Measurements from ENCODE around the gene NCOA1.

NCOA1 gene

DNA sequence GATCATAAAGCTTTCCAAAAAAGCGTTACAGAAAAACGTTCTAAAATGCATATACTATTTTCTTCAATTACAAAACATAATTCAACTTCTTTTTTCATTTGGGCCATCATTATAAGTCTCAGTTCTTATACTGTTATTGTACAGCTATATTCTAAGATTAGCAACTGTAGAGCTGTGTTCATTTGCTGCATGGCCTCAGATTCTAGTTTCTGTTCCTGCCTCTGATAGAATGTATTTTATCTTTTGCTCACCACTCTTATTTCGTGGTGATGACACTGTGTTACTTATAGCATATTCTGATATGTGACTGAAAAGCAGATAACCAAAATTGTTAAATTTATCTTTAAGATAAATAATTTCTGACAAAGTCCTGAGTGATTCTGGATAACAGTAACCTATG lies 234.9 kb downstream of the NCOA1 start:
- no peak for DNase-seq (ENCODE audit: extremely low read depth in 1 of 2, low read depth in 1 of 2)

DNA sequence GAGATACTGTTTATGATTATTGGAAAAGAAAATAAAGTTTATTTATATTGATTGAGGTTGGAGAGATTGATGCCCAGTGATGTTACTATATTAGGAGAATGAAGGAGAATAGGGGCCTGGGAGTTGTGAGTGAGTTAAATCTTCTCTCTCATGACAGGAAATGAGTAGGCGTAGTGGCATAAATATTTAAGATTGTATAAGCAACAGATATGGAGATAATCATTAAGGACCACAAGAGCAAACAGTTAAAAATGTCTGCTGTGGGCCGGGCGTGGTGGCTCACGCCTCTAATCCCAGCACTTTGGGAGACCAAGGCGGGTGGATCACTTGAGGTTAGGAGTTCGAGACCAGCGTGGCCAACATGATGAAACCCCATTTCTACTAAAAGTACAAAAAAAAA lies 239.4 kb downstream of the NCOA1 start:
- no peak for DNase-seq (ENCODE audit: extremely low read depth in 1 of 2, low read depth in 1 of 2)

DNA sequence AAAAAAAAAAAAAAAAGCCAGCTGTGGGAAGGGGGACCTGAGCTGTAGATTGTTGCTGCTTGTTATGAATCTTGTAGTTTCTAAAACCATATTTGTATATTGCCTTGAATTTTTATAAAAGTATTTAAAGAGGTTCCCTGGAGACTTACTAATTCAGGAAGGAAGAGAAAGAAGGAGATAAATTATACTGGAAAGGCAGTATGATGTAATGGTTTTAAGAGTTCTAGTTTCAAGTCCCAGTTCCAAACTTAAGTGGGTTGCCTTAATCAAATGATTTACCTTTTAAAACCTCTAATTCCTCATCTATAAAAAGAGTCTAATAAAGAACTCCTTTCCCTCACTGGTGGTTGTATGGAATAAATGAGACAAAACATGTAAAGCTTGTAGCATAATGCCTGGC lies 240.0 kb downstream of the NCOA1 start:
- DNase-seq (ENCODE audit: extremely low read depth in 1 of 2, low read depth in 1 of 2) = no peak

DNA sequence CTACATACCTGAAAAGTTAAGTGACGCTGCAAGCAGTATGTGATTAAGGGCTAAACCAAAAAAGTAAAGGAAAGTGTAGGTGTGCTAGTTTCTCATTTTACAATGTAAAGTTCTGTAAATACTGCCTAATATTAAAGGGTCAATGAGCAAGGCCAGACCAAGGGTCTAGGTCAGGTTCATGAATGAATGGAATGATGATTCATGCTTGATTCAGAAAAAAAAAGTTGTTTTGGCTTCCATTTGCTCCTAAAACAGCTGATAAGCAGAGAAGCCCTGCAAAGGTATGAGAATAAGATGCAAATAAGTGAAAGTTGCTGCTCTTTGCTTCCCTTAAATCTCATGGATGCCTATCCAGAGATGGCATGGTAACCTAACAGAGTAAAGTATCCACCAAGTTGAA lies 240.9 kb downstream of the NCOA1 start:
- DNase-seq (ENCODE audit: extremely low read depth in 1 of 2, low read depth in 1 of 2) = no peak

DNA sequence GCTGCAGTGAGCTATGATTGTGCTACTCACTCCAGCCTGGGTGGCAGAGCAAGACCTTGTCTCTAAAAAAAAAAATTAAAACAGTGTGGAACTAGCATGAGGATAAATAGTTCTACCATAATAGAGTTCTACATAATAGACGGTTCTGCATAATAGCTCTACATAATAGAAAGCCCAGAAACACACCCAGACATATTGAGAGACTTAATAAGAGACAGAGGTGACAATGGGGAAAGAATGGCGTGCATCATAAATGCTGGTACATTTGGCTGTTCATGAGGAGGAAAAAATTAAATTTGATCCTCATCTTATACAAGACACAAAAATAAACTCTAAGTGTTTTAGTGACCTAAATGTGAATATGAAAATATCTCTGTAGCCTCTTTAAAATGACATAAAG lies 243.7 kb downstream of the NCOA1 start:
- no peak for DNase-seq (ENCODE audit: extremely low read depth in 1 of 2, low read depth in 1 of 2)

DNA sequence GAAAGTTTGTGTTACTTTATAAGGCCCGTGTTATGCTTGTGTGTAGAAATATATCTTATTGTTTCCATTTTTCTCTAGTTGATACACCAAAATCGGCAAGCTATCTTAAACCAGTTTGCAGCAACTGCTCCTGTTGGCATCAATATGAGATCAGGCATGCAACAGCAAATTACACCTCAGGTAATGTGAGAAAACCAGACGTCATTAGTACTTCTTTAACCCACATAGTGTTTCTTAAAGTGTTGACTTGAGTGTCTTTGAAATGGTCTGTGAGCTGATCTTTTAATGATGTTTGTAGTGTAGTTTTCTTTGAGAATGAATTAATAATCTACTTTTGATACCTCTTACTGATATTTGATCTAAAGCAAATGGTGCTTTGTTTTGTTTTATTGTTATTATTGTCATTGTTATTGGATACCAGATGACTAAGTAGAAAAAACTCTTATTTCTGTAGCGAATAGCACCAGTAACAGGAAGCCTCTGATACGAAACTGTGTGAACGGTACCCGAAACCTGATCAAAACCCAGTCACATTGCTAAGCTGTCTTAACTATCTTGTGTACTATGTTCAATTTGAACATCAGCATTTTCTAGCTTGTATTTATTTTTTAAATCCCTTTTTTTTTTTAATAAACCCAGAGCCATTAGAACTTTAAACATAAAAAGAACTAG lies 248.4 kb downstream of the NCOA1 start:
- DNase-seq (ENCODE audit: extremely low read depth in 1 of 2, low read depth in 1 of 2) = no peak

DNA sequence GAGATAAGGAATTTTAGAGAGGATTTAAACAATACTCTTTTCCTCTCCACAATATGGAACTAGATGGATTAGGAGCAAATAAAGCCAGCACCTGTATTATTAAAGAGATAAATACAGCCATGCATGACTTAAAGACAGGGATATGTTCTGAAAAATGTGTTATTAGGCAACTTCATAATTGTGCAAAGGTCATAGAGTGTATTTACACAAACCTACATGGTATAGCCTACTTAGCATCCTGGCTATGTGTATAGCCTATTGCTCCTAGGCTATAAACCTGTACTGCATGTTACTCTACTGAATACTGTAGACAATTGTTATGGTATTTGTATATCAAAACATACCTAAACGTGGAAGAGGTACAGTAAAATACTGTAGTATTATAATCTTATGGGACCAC lies 249.1 kb downstream of the NCOA1 start:
- DNase-seq (ENCODE audit: extremely low read depth in 1 of 2, low read depth in 1 of 2) = no peak

DNA sequence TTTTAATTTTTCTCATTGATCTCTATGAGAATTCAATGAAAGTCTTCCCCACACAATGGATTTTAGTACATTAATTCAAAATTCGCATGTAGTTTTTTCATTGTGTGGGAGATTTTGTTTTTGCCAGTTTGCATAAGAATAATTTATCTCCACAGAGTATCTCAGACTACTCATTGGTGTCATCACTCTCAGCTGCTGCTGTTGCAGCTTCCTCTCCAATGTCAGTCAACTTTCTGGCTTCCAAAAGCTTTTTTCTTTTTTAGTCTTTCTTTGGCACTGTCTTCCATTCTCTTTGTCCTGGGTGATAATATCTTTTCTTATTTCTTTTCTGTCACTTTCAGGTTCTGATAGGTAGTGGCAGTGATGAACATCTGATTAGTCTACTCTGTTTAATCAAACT lies 251.7 kb downstream of the NCOA1 start:
- DNase-seq (ENCODE audit: extremely low read depth in 1 of 2, low read depth in 1 of 2) = no peak

DNA sequence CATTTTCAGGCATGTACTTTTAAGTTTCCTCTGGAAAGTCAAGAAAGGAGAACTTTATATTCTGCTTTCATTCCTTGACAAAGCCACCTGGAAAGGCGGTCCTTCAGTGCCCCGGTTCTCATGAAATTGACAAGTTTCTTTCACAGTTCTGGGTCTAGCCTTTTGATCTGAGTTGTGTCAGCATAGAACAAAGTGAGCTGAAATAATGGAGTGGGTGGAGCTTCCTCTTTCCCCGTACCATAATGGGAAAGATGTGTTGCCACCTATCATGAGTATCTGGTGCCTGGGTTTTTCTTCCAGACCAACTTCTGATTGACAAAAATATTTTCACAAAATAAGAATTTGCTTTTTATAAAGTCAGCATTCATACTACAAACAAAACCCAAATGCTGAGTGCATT lies 252.9 kb downstream of the NCOA1 start:
- no peak for DNase-seq (ENCODE audit: extremely low read depth in 1 of 2, low read depth in 1 of 2)

DNA sequence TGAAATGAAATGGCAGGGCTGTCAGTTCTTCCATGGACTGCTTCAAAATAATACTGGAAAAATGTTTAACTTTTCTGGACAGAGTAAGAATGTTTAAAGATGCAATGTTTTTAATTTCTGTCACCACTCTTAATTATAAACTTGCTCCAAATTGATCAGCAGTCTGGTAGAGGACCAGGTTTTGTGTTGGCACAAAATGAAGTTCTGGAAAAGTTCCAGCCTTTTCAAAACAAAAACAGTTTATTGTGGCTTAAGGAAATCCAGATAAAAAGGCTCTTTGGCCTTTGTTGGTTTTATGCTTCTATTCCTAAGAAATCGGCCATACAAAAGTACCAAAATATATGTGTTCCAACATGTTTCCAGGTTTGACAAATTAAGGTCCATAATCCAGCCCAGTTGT lies 253.3 kb downstream of the NCOA1 start:
- no peak for DNase-seq (ENCODE audit: extremely low read depth in 1 of 2, low read depth in 1 of 2)

DNA sequence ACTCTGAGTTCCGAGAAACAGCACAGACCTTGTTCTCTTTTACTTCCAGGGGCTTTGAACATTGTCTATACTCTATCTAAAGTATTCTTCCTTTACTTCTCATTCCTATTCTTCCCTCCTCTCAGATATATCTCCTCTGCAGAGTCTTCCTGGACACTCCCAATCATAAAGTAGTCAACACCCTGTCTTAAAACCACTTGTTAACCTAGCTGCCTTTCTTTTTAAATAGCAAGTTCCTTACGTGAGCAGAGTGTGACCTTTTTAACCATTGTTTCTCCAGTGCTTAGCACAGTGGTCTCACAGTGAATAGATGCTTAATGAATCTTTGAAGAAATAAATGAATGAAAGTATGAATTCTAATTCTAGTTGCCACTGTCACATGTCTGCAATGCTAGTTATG lies 254.8 kb downstream of the NCOA1 start:
- no peak for DNase-seq (ENCODE audit: extremely low read depth in 1 of 2, low read depth in 1 of 2)

DNA sequence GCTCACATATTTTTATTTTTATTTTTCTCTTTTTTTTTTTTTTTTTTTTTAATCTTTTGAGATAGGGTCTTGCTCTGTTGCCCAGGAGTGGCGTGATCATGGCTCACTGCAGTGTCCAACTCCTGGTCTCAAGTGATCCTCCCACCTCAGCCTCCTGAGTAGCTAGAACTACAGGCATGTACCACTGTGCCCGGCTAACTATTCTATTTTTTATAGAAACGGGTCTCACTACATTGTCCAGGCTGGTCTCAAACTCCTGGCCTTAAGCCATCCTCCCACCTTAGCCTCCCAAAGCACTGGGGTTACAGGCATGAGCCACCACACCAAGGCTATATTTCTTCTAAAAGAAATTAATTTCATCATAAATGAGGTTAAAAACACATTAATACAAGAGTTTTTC lies 256.2 kb downstream of the NCOA1 start:
- DNase-seq (ENCODE audit: extremely low read depth in 1 of 2, low read depth in 1 of 2) = no peak

DNA sequence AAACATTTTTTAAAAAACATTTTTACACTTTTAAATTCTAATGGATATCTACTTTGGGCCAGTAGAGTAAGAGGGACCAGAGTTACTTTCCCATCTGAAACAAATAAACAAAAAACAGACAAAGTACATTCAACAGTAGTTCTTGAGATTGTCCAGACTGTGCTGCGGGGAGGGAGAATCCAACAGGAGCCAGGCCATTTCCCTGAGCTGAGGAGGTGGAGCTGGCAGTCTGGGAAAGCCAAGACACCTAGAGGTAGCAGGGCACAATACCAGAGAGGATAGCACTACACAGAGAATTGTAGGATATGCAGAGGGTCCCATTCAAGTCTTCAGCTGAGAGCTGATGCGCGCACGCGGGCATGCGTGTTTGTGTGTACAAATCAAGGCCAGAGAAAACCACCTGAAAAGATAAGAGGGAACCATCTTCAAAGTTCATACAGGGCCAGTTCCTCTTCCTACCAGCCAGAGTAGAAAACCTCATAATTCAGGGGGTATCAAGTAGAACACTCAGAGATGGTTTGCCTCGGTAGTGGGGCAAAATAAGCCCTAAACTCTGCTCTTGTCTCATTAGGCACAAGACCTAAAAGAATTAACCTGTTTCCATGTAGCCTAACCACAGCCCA lies 258.1 kb downstream of the NCOA1 start:
- DNase-seq (ENCODE audit: extremely low read depth in 1 of 2, low read depth in 1 of 2) = no peak

DNA sequence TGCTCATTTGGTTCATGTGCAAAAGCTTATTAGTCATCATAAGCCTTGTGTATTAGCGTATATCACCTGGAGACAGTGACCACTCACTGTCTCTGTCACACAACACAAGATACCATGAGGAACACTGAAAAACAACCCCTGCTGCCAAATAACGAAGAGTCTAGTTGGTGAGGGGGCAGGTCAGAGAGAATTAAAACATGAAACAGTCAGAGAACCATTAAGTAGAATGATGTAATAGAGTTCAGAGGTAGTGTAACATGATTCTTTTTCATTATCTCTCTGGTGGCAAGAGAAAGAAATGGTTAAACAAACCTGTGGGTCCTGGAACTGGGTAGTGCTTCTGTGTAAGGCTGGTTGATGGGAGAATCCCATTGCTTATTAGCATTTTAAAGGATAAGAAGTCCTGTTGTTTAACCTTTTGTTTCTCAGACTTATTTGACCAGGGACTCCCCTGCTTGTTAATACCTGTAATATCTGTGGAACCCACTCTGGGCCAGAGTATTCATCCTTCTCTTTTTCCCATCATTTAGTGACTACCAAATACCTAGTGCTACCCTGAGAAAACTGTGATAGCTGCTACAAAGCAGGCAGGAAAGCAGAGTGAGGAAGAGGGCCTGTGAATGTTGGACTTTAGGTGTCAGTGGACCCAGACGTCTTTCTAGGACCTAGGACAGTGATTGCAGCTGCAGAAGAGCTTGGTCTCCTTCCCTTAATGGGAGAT lies 264.1 kb downstream of the NCOA1 start:
- no peak for DNase-seq (ENCODE audit: extremely low read depth in 1 of 2, low read depth in 1 of 2)

DNA sequence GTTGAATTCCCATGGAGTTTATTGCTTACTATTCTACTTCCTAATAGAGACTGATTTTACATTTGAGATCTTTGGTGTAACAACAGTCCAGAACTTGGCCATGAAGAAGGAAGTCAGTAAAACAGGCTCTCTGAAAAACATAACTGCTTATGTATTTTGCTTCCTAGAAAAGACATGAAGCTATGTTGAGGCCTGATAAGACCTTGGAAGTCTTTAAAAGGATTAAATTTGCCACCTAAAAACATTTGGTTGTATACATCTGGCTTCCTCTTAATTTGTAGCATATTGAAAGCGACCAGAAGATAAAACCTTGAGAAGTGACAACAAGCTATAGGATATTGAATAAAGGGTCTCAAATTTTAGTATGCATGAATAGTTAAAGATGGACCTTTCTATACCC lies 265.7 kb downstream of the NCOA1 start:
- DNase-seq (ENCODE audit: extremely low read depth in 1 of 2, low read depth in 1 of 2) = no peak

DNA sequence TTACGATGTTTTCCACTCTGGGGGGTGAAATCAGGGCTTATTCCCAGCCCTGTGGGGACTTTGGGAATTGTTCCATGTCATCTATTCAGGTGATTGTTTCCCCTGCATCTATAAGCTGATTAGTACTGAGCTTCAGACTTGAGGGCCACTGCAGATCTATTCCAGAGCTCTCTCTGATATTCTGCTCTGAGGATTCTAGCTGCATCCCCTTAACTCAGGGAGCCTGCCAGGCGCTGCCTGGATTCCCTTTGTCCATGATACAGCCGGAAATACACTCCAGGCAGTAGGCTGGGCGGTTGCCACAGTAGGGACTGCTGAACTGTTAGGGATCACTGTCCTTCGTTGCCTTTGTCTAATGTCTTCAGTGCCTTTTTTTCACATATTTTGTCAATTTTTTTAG lies 270.8 kb downstream of the NCOA1 start:
- no peak for DNase-seq (ENCODE audit: extremely low read depth in 1 of 2, low read depth in 1 of 2)

DNA sequence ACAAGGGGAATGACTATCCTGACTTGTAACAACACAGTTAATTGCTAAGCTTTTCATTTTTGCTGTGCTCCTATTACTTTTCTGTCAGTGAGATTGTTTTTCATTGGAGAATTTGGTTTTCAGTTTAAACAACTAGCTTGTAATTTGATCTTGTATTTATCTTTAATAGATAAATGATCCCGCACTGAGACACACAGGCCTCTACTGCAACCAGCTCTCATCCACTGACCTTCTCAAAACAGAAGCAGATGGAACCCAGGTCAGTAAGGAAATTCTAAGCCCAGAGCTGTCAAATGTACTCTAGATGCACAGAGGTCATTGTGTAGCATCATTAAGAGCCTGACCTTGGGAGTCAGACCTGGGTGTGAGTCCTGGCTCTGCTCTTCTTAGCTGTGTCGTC lies 271.5 kb downstream of the NCOA1 start:
- DNase-seq (ENCODE audit: extremely low read depth in 1 of 2, low read depth in 1 of 2) = no peak

DNA sequence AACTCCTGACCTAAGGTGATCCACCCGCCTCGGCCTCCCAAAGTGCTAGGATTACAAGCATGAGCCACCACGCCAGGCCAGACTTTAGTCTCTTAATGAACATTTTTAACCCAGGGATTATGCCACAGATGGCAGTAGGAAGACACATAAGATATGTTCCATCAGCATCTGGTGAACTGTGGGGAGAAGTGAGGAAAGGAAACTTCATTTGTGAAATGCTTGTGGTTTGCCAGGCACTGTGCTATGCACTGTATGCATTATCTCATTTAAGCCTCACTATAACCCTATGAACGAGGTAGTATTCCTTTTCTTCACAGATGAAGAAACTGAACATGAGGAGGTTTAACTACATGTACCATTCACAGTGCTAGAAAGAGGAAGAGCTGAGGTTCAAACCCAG lies 272.8 kb downstream of the NCOA1 start:
- DNase-seq (ENCODE audit: extremely low read depth in 1 of 2, low read depth in 1 of 2) = no peak

DNA sequence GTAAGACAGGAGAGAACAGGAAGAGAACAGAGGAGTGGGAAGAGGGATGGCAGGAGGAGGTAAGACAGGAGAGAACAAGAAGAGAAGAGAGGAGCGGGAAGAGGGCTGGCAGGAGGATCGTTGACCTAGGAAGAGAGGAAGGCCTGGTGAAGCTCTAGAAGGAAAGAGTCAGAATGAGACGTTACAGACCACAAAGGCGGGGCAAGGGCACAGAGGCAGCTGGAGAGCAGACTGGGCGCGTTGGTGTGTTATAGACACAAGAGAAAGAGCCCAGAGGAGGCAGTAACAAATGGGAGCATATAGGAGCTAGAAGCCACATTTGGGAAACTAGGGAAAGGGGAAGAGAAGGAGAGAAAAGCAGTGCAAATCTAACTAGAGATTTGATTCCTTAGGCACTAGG lies 275.6 kb downstream of the NCOA1 start:
- peak in 1 of 2 donors; percentile 9 for DNase-seq (ENCODE audit: extremely low read depth in 1 of 2, low read depth in 1 of 2)

DNA sequence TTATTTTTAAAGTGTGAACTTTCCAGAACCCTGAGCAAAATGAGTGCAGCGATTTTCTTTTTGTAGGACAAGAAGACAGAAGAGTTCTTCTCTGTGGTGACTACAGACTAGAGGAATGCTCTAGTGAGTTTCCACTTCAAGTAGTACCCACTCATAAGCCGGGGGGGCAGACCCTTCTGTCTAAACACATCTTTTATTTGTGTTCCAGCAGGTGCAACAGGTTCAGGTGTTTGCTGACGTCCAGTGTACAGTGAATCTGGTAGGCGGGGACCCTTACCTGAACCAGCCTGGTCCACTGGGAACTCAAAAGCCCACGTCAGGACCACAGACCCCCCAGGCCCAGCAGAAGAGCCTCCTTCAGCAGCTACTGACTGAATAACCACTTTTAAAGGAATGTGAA lies 277.0 kb downstream of the NCOA1 start:
- DNase-seq (ENCODE audit: extremely low read depth in 1 of 2, low read depth in 1 of 2) = no peak

DNA sequence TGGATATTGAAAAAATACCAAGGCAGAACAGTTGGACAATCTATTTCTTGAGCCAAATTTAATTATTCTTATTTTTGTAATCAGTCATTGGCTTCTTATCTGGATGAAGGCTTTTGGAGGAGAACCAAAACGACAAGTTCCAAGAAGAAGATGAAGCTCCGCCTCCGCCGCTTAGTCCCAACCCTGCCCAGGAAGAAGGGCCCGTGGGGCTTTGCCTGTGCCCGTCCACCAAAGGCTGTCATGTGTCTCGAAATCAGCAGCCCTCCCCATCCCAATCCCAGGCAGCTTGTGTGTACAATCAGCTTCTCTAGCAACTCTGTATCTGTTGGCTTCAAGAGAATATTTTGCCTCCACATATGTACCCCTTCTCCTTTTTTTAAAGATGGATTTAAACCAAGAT lies 277.5 kb downstream of the NCOA1 start:
- DNase-seq (ENCODE audit: extremely low read depth in 1 of 2, low read depth in 1 of 2) = no peak

DNA sequence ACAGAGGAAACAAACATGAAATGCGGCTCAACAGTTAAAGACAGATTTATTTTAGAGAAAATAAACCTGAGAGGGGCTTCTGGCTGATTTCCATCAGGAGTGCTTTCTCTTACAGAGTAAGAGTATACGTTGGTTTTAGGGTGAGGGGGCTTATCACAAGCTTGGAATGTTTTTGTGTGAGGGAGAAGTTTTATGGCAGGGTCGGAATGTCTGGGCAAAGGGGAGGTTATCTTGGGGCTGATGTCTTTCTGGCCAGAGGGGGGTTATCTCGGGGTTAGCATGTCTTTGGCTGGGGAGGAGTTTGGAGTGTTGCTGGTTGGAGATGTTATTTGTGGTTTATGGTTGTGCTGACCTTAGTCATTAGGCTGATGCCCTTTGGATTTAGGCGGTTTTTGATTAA lies 280.0 kb downstream of the NCOA1 start:
- no peak for DNase-seq (ENCODE audit: extremely low read depth in 1 of 2, low read depth in 1 of 2)
